DND-41 (cell line): ENCODE data around the gene TMEM132D.

Experiments
- ATAC-seq: fragments of 200-7000 bp; cut with Tn5 transposase; 3 replicates; pipeline ENCODE4 v1.9.1; 2021; ENCODE audit warnings: low read depth; ENCODE audit not compliant: insufficient read depth
- DNase-seq: peaks from one replicate; pipeline ENCODE4 v3.0.0-alpha.2; 2020
- H2AFZ ChIP-seq: 2 replicates; pipeline ENCODE4 v1.6.0; 2012; ENCODE audit warnings: low read depth, low read length
- H3K27ac ChIP-seq: 2 replicates; pipeline ENCODE4 v1.5.1; 2012; ENCODE audit warnings: low read length, inconsistent platforms
- H3K27me3 ChIP-seq: fragments of 200-600 bp; sonication (generic); 2 replicates; pipeline ENCODE4 v1.6.0; 2012; ENCODE audit warnings: low read length, mild to moderate bottlenecking, inconsistent platforms; ENCODE audit not compliant: insufficient read depth, poor library complexity
- H3K36me3 ChIP-seq: 2 replicates; pipeline ENCODE4 v1.5.1; 2012; ENCODE audit warnings: low read length, inconsistent platforms; ENCODE audit not compliant: insufficient read depth
- H3K4me1 ChIP-seq: 2 replicates; pipeline ENCODE4 v1.5.1; 2012; ENCODE audit warnings: mild to moderate bottlenecking, low read length; ENCODE audit not compliant: insufficient read depth
- H3K4me2 ChIP-seq: 2 replicates; pipeline ENCODE4 v1.6.0; 2012; ENCODE audit warnings: mild to moderate bottlenecking, moderate library complexity, low read length, inconsistent platforms; ENCODE audit not compliant: insufficient read depth
- H3K4me3 ChIP-seq, 2 experiments: fragments of 200-600 bp in 1 of 2; shearing (Covaris generic) in 1 of 2; 2 replicates each; pipeline ENCODE4 v1.5.1; 2012 to 2016; ENCODE audit warnings: inconsistent platforms in 2 of 2, low read length in 2 of 2, mild to moderate bottlenecking in 2 of 2, low read depth in 1 of 2, moderate library complexity in 1 of 2
- H3K79me2 ChIP-seq: 2 replicates; pipeline ENCODE4 v1.6.0; 2012; ENCODE audit warnings: low read length, inconsistent platforms; ENCODE audit not compliant: insufficient read depth
- H3K9ac ChIP-seq: 2 replicates; pipeline ENCODE4 v1.6.0; 2012; ENCODE audit warnings: low read depth, mild to moderate bottlenecking, inconsistent platforms, low read length, moderate library complexity
- H3K9me3 ChIP-seq: 2 replicates; pipeline ENCODE4 v1.5.1; 2012; ENCODE audit warnings: low read length, moderate library complexity, mild to moderate bottlenecking, inconsistent platforms; ENCODE audit not compliant: insufficient read depth, severe bottlenecking
- H4K20me1 ChIP-seq: 2 replicates; pipeline ENCODE4 v1.6.0; 2012; ENCODE audit warnings: low read length; ENCODE audit not compliant: insufficient read depth
- CTCF ChIP-seq: IDR thresholded peaks from 2 replicates; pipeline ENCODE4 v1.5.1; 2012; ENCODE audit warnings: borderline replicate concordance, low read length, moderate library complexity, mild to moderate bottlenecking; ENCODE audit not compliant: poor library complexity, severe bottlenecking; ENCODE audit errors: extremely low read depth
- EZH2 ChIP-seq: IDR thresholded peaks from 3 replicates; pipeline ENCODE4 v1.6.1; 2012; ENCODE audit warnings: borderline replicate concordance, low read depth, mild to moderate bottlenecking, moderate library complexity, low read length, inconsistent platforms; ENCODE audit not compliant: severe bottlenecking

Gene TMEM132D

GRCh38 chr12:129409281-129409680 is 494.5 kb downstream of the TMEM132D start:
- Histone ChIP-seq H3K27ac (no peak overlapping the region), H3K9ac (no peak overlapping the region)
- TF ChIP-seq EZH2 (no peak), CTCF (no peak)

DNA sequence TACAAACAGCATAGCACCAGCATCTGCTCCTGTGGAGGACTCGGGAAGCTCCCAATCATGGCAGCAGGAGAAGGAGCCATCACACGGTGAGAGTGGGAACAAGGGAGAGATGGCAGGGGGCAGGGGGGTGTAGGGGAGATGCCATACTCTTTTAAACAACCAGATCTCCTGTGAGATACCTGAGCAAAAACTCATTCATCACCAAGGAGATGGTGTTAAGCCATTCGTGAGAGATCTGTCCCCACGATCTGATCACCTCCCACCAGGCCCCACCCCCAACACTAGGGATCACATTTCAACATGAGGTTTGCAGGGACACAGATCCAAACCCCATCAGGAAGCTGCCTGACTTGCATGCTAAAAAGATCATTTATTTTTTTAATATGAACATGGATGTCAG is 499.3 kb downstream of the TMEM132D start:
- no peak overlapping the region for H3K4me3 ChIP-seq
- H4K20me1 ChIP-seq = no peaks in the 10 kb centered on the region
- no peak overlapping the region for H3K4me2 ChIP-seq
- DNase-seq (no peak), ATAC-seq (no peak)
- no peak overlapping the region for H3K27ac ChIP-seq
- no peak overlapping the region for H2AFZ ChIP-seq
- no peaks in the 10 kb centered on the region for H3K9me3 ChIP-seq
- H3K36me3 ChIP-seq = no peaks in the 10 kb centered on the region
- no peaks in the 10 kb centered on the region for H3K4me1 ChIP-seq
- H3K27me3 ChIP-seq = no peaks in the 10 kb centered on the region
- TF ChIP-seq CTCF (no peak), EZH2 (no peak)
- H3K9ac ChIP-seq = no peak overlapping the region
- no peaks in the 10 kb centered on the region for H3K79me2 ChIP-seq

More at GRCh38 chr12:129409281-129409680, 494.5 kb downstream of the TMEM132D start:
- Histone ChIP-seq H3K4me2 (no peak overlapping the region), H4K20me1 (no peaks in the 10 kb centered on the region), H3K9me3 (no peaks in the 10 kb centered on the region), H3K79me2 (no peaks in the 10 kb centered on the region), H3K4me3 (no peak overlapping the region), H3K36me3 (no peaks in the 10 kb centered on the region), H3K4me1 (no peaks in the 10 kb centered on the region), H3K27me3 (no peaks in the 10 kb centered on the region), H2AFZ (no peak overlapping the region)
- no peak for DNase-seq
- ATAC-seq = no peak

DNA sequence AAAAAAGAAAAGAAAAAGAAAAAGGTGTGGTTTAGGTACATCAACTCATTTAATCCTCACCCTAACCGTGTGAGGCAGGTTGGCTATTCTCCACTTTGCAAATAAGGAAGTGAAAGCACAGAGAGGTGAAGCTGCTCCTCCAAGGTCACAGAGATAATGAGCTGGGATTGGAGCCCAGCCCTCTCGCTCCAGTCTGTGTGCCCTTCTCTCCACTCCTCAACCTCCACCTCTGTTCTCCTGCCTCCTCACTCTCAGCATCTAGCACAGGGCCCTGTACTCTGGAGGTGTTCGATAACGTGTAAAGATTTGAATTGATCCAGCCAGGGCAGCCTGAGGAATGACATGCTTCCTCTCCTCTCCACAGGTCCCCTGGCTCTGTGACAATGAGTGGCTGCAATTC is 502.3 kb downstream of the TMEM132D start:
- no peaks in the 10 kb centered on the region for H3K36me3 ChIP-seq
- H3K9ac ChIP-seq = no peak overlapping the region
- H3K4me2 ChIP-seq = no peak overlapping the region
- no peaks in the 10 kb centered on the region for H4K20me1 ChIP-seq
- H3K4me3 ChIP-seq = no peak overlapping the region
- H3K79me2 ChIP-seq = no peaks in the 10 kb centered on the region
- DNase-seq = no peak
- H3K27me3 ChIP-seq = no peaks in the 10 kb centered on the region
- no peaks in the 10 kb centered on the region for H3K4me1 ChIP-seq
- no peak for TF ChIP-seq CTCF
- no peak for TF ChIP-seq EZH2
- H3K9me3 ChIP-seq = no peaks in the 10 kb centered on the region
- H3K27ac ChIP-seq = no peak overlapping the region
- no peak for ATAC-seq
- H2AFZ ChIP-seq = no peak overlapping the region

GRCh38 chr12:129394177-129394825 is 509.5 kb downstream of the TMEM132D start:
- H3K4me2 ChIP-seq = no peak overlapping the region
- H3K9me3 ChIP-seq = no peaks in the 10 kb centered on the region
- no peaks in the 10 kb centered on the region for H3K36me3 ChIP-seq
- no peaks in the 10 kb centered on the region for H3K27me3 ChIP-seq
- H3K9ac ChIP-seq = no peak overlapping the region
- no peak overlapping the region for H2AFZ ChIP-seq
- H3K4me3 ChIP-seq = no peak overlapping the region
- ATAC-seq = no peak
- no peak overlapping the region for H3K27ac ChIP-seq
- H4K20me1 ChIP-seq = no peaks in the 10 kb centered on the region
- DNase-seq = no peak
- H3K4me1 ChIP-seq = no peaks in the 10 kb centered on the region
- TF ChIP-seq CTCF = no peak
- TF ChIP-seq EZH2 = no peak
- no peaks in the 10 kb centered on the region for H3K79me2 ChIP-seq
